SIG-M5 treated with dmso at 0.1 percent for 504 hours (cell line): ENCODE measurements around the gene CLCN7.

Experiments used
- DNase-seq: peaks from one replicate; lab custom pipeline; 2025; ENCODE audit not compliant: unreplicated experiment; lab: John Stamatoyannopoulos, UW

CLCN7 gene

GRCh38 chr16:1465567-1465915 is 9.3 kb downstream of the CLCN7 start:
- no peak for DNase-seq

- DNase-seq, result no peak
Observed at GRCh38 chr16:1464894-1465566, 9.8 kb downstream of the CLCN7 start.

DNA sequence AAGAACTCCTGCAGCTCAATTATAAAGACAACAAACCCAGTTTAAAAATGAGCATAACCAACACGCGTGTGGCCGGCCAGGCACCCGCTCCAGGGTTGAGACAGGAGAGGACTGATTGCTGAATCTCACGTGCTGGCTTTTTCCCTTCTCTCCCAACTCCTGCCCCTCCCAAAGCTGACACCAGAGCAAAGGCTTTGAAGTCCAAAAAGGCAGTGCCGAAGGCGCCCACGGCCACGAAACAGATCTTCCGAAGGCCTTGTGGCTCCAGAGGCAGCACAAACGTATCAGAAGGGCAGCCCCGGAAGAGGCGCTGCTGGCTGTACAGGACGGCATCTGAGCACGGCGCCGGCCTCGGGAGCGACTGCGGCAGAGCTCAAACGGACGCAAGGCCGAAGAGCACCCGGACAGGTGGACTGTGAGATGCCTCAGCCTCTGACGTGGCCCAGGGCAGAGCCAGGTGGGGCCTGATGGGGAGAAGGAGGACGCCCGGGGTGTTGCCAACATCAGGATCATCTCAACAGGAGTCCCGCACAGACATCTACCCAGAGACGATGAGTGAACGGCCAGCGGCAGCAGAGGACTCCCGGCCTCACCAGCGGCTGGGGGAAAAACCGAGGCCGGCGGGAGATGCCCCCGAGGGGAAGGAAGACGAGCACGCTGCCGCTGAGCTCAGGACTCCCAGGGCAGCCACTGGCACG is 10.5 kb downstream of the CLCN7 start:
- DNase-seq, result no peak

DNA sequence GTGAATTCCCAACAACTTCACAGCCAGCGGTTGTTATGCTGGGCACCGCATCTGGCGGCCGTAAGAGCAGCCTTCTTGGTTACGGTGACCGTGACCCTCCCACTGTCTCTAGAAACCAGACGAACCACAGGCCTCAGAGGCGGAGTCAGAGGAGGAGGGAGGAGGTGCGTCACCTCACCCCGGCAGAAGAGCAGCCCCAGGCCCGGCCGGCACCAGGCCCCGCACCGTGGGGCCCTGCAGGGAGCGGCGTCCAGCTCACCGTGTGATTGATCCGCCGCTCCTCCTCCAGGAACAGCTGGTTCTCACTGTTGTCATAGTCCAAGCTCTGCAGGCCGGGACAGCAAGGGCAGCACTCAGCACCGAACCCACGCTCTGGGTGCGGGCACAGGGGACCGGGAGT is 13.7 kb downstream of the CLCN7 start:
- no peak for DNase-seq

GRCh38 chr16:1460602-1461138 is 14.2 kb downstream of the CLCN7 start:
- DNase-seq, result no peak

DNA sequence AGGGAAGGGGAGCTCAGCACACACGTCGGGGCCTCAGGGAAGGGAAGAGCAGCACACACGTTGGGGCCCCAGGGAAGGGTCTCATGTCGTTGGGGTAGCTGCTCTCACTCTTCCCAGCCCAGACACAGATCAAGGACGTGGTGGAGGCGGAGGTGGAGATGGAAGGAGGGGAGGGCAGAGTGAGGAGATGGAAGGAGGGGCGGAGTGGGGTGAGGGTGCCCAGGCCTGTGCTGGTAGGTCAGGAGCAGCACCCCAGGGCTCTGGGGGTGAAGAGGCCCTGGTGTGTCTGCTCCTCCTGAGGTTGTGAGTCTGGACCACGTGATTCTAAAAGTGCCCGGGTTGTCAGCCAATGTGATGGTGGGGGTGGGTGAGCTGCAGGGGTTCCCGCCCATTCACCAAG is 14.9 kb downstream of the CLCN7 start:
- DNase-seq, result no peak

- no peak for DNase-seq
Observed at GRCh38 chr16:1458977-1459341, 15.9 kb downstream of the CLCN7 start.

- DNase-seq, result no peak
Observed at GRCh38 chr16:1458336-1458976, 16.4 kb downstream of the CLCN7 start.

GRCh38 chr16:1457489-1458245 is 17.2 kb downstream of the CLCN7 start:
- DNase-seq, result no peak

- DNase-seq, result no peak
Observed at GRCh38 chr16:1456951-1457350, 17.9 kb downstream of the CLCN7 start.

- no peak for DNase-seq
Observed at GRCh38 chr16:1455190-1456171, 19.3 kb downstream of the CLCN7 start.

DNA sequence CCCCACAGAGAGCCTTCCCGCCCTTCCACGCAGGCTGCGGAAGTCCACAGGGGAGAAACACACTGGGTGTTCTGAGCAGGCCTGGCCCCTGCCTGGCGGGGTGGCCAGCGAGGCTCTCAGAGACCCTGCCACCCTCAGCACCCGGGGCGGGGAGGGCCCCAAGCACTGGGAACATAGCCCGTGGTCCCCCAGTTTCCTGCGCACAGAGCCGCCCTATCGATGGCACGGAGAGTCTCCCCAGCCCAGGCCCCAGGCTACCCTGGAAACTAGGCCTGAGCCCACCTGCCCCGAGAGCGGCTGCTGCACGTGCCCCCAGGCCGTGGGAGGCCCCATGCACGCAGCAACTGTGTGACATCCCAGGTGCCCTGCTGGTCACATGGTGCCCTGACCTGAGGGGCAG is 20.3 kb downstream of the CLCN7 start:
- no peak for DNase-seq

GRCh38 chr16:1453316-1453715 is 21.5 kb downstream of the CLCN7 start:
- DNase-seq, result no peak

GRCh38 chr16:1452530-1452929 is 22.3 kb downstream of the CLCN7 start:
- no peak for DNase-seq

GRCh38 chr16:1451702-1452392 is 23.0 kb downstream of the CLCN7 start:
- DNase-seq, result no peak

DNA sequence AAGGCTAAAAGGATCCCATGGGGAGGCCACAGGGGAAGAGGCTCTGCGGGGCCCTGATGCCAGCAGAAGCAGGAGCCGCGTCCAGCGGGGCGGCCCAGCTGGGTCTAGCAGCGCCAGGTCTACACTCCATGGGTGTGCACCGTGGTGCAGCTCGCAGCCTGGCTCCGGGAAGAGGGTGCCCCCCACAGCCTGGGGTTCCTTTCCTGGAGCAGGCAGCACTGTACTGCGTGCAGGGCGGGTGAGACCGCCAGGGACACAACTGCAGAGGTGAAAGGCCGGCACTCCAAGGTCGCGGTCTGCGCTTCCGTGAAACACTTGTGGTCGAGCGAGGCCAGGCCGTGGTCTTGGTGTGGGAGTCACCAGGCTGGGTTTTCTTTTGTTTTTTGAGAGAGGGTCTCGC is 24.0 kb downstream of the CLCN7 start:
- DNase-seq, result no peak

DNA sequence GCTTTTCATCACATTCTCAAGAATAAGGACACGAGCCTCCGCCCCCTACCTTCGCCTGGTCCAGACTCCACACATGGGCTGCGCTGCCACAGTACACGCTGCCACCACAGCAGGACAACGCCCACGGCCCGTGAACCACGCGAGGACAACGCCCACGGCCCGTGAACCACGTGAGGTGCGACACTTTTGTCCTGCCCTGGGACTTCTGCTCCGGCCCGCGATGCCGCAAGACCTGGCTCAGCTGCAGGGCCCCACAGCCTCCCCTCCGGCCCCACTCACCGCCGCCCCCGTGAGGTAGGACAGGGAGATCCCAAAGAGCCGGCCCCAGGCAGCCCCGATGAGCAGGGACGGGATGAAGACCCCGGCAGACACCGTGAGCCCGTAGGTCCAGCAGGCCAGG is 24.6 kb downstream of the CLCN7 start:
- no peak for DNase-seq

DNA sequence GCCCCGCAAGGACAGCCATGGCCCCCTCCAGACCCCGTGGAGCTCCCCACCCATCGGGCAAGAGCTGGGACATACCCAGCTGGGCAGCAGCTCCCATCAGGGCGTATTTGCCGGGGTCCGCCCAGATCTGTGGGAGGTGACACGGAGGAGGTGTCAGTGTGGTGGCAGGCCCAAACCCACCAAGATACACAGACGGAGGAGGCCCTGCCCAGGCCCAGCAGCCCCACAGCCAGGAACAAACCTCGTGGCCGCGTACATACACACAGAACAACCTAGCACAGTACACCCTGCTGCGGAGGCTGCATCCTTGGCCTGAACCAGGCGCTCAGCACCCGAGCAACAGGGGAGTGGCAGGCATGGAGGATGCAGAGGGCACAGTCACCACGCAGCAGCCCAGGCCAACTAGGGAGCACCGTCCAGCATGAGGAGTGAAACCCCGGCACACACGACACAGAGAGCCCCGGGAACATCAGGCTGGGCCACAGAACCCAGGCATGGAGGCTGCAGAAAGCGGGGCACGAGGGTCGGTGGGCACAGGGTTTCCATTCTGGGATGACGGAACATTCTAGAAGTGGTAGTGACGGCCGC is 25.5 kb downstream of the CLCN7 start:
- DNase-seq, result no peak

- DNase-seq, result no peak
Observed at GRCh38 chr16:1448536-1449116, 26.2 kb downstream of the CLCN7 start.
